Activated CD4-positive, alpha-beta memory T cell treated with anti-CD3 and anti-CD28 coated beads for 36 hours (primary cell): Measurements from ENCODE around the gene GNAZ. TPM values are rescaled to one million over a fixed set of nuclear protein-coding genes. Genes with fewer than 3 reads are reported as not detected.

ENCODE experiments used
- CTCF ChIA-PET: fragments of 350-600 bp; sonication (Branson Sonifier 250); formaldehyde crosslinking; loops from one replicate; lab custom pipeline; 2021; ENCODE audit warnings: antibody characterized with exemption, inconsistent platforms; lab: Charles Lee
- POLR2A ChIA-PET: fragments of 350-600 bp; sonication (Branson Sonifier 250); formaldehyde crosslinking; loops from one replicate; lab custom pipeline; 2021; ENCODE audit warnings: antibody characterized with exemption; lab: Charles Lee
- DNase-seq: peaks from one replicate; pipeline ENCODE4 v3.0.0-alpha.2; 2020
- H3K27ac Mint-ChIP-seq: one replicate; pipeline ENCODE4 v1.8.0; 2021; ENCODE audit warnings: mixed read lengths
- H3K27me3 Mint-ChIP-seq: one replicate; pipeline ENCODE4 v1.8.0; 2021; ENCODE audit warnings: mixed read lengths
- H3K36me3 Mint-ChIP-seq: one replicate; pipeline ENCODE4 v1.8.0; 2021; ENCODE audit warnings: mixed read lengths
- H3K4me1 Mint-ChIP-seq: one replicate; pipeline ENCODE4 v1.8.0; 2021; ENCODE audit warnings: low read depth, mixed read lengths
- H3K4me3 Mint-ChIP-seq: one replicate; pipeline ENCODE4 v1.8.0; 2021; ENCODE audit warnings: mild to moderate bottlenecking, mixed read lengths
- H3K9me3 Mint-ChIP-seq: one replicate; pipeline ENCODE4 v1.8.0; 2021; ENCODE audit warnings: mixed read lengths
- intact Hi-C: fragments of 100-400 bp; cut with micrococcal nuclease; formaldehyde crosslinking; loops from one replicate; pipeline ENCODE4 v1.15.1; 2023
- total RNA-seq, 2 experiments: library from RNA; stranded (reverse); gene quantifications; one replicate each; pipeline ENCODE4 v1.2.3, GENCODE V29; 2021

Gene GNAZ
- total RNA-seq, 2 experiments from 2014 or later, result 1.6 to 2.2 TPM

DNA sequence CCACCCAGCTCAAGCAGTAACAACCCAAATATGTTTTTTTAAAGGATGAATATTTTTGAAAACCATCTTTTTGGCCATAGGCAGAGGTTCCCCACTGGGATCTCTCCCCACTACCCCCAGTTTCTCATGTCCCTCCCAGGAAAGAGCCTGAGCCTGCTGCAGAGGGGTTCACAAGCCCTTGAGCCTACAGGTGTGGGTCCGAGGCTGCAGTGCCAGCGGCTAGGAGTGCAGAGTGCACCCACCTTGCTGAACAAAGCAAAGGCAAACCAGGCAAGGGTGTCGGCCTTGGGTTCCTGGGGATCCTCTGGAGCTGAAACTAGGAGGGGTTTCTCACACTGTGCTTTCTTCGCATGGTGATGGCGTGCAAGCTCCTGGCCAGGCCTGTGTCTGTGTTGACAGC is 35.0 kb downstream of the GNAZ start:
- no peak for DNase-seq
- Mint-ChIP-seq H3K4me1 (no peaks in the 10 kb centered on the region), H3K27me3 (no peaks in the 10 kb centered on the region), H3K9me3 (no peaks in the 10 kb centered on the region), H3K4me3 (no peak overlapping the region), H3K27ac (no peak overlapping the region), H3K36me3 (no peaks in the 10 kb centered on the region)
- intact Hi-C loops, result no loop called here
- ChIA-PET CTCF (interaction anchor here (0.5 to 1.4 kb wide), 3 partner anchors 69 to 186 kb away, joined by 4 to 5 read pairs (median 4); no protein-coding TSS in a partner anchor), POLR2A (no interaction called here)

DNA sequence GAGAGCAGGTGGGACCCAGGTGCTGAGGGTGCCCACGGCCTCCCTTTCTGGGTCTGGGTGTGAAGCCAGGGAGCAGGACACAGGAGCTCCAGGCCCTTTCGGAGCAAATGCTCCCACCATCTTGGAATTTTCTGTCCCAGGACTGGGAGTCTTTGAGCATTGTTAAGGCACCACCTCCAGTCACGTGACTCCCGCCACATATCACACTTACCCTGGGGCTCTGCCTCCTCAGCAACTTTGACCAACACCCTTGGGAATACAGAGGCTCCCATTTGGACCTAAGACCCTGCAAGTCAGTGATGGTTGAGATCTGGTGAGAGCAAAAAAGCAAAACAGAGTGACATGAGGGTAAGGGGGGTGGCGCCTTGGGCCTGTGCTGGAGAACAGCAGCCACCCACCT is 35.6 kb downstream of the GNAZ start:
- ChIA-PET CTCF (interaction anchor here (0.9 kb wide), 1 partner anchor 185 kb away, joined by 5 read pairs; no protein-coding TSS in a partner anchor), POLR2A (no interaction called here)
- Mint-ChIP-seq H3K27ac (no peak overlapping the region), H3K4me1 (no peaks in the 10 kb centered on the region), H3K27me3 (no peaks in the 10 kb centered on the region), H3K9me3 (no peaks in the 10 kb centered on the region), H3K4me3 (no peak overlapping the region), H3K36me3 (no peaks in the 10 kb centered on the region)
- intact Hi-C loops, result no loop called here
- no peak for DNase-seq

DNA sequence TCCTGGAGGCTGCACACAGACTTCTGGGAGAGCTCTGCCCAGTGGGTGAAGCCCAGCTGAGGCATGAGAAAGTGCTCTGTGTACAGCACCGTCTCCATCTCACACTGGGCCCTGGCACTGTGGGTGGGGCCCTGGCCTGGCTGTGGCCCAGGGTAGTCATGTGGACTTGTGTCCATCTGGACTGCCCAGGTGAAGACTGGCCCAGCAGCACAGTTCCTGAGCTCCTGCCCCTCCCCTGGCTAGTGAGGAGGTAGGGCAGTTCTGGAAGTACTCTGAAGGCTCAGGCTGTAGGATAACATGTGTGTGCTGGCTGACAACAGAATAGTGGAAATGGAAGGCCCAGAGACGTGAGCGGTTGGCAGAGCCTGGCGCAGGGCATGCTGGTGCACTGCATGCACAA is 36.0 kb downstream of the GNAZ start:
- POLR2A ChIA-PET, result no interaction called here
- H3K4me3 Mint-ChIP-seq, result no peak overlapping the region
- no peaks in the 10 kb centered on the region for H3K9me3 Mint-ChIP-seq
- intact Hi-C loops, result no loop called here
- H3K27ac Mint-ChIP-seq, result no peak overlapping the region
- CTCF ChIA-PET, result no interaction called here
- DNase-seq, result no peak
- no peaks in the 10 kb centered on the region for H3K27me3 Mint-ChIP-seq
- H3K4me1 Mint-ChIP-seq, result no peaks in the 10 kb centered on the region
- H3K36me3 Mint-ChIP-seq, result no peaks in the 10 kb centered on the region

DNA sequence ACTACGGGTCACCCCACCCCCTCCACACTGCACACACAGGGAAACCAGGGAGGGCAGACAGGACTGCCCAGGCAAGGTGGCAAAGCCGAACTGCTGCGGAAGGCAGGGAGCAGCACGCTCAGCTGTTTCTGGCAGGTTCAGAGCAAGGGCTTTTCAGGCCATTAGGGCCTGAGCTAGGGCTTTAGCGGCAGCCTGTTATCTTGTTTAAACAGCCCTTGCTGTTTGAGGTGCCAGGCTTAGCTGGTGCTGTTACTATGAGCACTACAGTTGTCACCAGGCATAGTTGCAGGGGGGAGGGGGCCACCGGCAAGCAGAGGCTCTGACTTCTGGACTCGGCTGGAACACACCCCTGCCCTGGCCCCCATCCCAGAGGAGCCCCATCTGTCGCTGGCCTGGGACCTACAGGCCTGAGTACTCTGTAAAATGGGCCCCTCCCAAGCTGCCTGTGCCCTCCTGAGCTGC is 36.6 kb downstream of the GNAZ start:
- Mint-ChIP-seq H3K4me1 (no peaks in the 10 kb centered on the region), H3K27me3 (no peaks in the 10 kb centered on the region), H3K4me3 (no peak overlapping the region), H3K9me3 (no peaks in the 10 kb centered on the region), H3K27ac (no peak overlapping the region), H3K36me3 (no peaks in the 10 kb centered on the region)
- CTCF ChIA-PET, result no interaction called here
- no peak for DNase-seq
- intact Hi-C loops, result no loop called here
- POLR2A ChIA-PET, result no interaction called here

DNA sequence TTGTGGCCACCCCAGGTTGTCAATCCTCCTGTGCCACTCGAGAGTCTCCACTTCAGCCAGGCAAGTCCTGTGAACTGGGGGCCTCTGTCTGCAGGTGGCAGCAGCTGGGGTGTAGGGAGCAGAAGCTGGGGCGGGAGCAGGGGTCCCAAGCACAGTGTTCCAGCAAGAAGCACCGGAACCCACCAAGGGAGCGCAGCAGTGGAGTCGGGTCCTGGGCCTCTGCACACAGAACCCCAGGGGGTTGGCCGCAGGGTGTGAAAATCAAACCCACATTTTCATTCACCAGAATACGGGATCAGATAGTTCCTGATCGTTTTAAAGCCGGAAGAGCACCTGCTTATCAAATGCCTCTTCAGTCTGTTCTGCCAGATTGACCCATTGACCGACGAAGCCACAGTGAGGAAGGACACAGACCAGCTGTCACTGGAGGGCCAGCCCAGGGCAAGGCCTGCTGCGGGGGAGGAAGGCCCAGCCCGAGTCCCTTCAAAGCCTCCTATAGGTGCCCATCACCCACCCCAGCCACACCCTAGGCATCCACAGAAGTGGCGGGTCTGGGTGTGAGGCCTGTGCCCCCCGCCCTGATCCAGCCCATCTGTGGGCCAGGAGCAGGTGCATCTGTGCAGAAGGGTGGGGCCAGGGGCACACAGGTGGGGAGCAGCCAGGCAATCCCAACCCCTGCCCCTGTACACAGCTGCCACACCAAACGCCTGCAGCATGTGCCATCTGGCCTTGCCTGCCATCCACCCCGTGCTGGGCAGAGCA is 37.3 kb downstream of the GNAZ start:
- Mint-ChIP-seq H3K4me3 (no peak overlapping the region), H3K36me3 (no peaks in the 10 kb centered on the region), H3K27ac (no peak overlapping the region), H3K27me3 (no peaks in the 10 kb centered on the region), H3K9me3 (no peaks in the 10 kb centered on the region), H3K4me1 (no peaks in the 10 kb centered on the region)
- ChIA-PET CTCF (no interaction called here), POLR2A (no interaction called here)
- intact Hi-C loops, result no loop called here
- no peak for DNase-seq

DNA sequence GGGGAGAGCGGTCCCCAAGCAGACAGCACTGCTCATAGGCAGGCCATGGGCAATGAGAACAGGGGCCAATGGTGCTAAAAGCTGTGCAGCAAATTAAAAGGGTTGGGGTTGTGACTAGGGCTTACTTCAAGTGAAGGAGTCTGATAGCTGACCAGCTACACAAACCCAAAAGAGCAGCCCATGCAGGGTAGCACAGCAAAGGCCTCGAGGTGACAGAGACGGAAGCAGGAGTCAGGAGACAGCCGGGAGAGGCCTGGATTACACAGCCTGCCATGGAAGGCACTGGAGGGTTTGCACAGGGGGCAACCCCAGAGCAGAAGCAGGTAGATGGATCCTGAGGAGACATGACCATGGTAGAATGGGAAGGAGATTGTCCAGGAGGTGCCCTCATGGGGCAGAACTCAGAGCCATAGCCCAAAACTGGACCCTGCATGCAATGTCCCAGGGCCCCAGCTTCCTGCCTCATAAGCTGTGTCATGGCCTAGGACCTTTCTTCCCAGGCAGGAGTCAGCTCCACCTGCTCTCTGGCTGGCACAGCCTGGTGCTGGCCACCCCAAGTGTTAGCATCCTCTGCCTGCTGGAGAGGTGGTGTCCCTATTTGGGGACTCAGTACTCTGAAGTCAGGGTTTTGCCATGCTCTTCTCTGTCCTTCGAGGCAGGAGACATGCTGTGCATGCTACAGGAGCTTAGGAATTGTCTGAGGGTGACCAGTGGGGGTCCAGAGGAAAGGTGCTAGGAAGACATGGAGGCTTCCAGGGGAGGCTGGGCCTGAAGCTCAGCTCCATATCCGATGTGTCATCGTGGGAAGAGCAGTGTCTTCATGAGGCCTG is 38.1 kb downstream of the GNAZ start:
- Mint-ChIP-seq H3K27ac (no peak overlapping the region), H3K36me3 (no peaks in the 10 kb centered on the region), H3K27me3 (no peaks in the 10 kb centered on the region), H3K9me3 (no peaks in the 10 kb centered on the region), H3K4me3 (no peak overlapping the region), H3K4me1 (no peaks in the 10 kb centered on the region)
- CTCF ChIA-PET, result interaction anchor here (0.7 to 1.2 kb wide), 2 partner anchors 20 to 148 kb away, joined by 3 to 5 read pairs; no protein-coding TSS in a partner anchor
- DNase-seq, result no peak
- intact Hi-C loops, result no loop called here
- POLR2A ChIA-PET, result no interaction called here

DNA sequence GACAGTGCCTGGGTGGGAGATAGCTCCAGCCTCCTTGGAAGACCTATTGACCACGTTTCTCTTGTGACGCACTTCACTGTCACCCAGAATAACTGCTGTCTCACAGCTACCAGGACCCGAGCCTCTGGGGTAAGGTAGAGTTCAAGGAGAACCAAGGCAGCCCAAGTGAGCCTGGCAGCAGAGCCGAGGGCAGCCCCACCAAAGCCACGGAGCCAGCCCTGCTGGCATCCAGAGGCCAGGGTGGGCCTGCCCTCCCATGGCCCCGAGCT is 38.7 kb downstream of the GNAZ start:
- POLR2A ChIA-PET, result no interaction called here
- no peak overlapping the region for H3K4me3 Mint-ChIP-seq
- no peak for DNase-seq
- H3K9me3 Mint-ChIP-seq, result no peaks in the 10 kb centered on the region
- CTCF ChIA-PET, result interaction anchor here (0.7 to 1.2 kb wide), 2 partner anchors 19 to 149 kb away, joined by 3 to 5 read pairs; no protein-coding TSS in a partner anchor
- H3K27me3 Mint-ChIP-seq, result no peaks in the 10 kb centered on the region
- no peaks in the 10 kb centered on the region for H3K4me1 Mint-ChIP-seq
- H3K36me3 Mint-ChIP-seq, result no peaks in the 10 kb centered on the region
- intact Hi-C loops, result no loop called here
- H3K27ac Mint-ChIP-seq, result no peak overlapping the region

DNA sequence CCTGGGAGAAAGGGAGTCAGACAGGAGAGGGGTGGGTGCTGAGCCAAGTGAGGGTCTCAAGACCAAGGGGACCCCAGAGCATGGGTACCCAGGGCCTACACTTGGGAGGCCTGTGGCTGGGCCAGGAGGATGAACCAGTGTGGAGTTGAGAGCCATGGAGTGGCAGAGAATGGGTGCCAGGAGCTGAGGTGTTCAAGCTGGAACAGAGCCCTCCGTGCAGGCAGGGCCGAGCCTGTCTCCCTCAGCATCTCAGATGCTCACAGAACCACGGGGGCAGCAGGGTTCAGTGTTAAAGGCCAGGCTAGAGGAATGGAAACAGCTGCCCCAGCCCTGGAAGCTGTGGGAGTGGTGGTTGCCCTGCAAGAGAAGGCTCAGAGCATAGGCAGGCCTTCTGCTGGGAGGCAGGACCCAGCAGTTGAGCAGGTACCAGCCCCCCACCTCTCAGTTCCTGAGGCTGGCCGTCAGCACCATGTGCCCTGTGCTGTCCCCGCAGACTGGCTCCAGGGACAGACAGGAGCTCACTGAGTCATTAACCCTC is 39.2 kb downstream of the GNAZ start:
- no peak for DNase-seq
- no peaks in the 10 kb centered on the region for H3K27me3 Mint-ChIP-seq
- CTCF ChIA-PET, result interaction anchor here (0.7 to 1.0 kb wide), 2 partner anchors 10 to 19 kb away, joined by 3 read pairs; no protein-coding TSS in a partner anchor

DNA sequence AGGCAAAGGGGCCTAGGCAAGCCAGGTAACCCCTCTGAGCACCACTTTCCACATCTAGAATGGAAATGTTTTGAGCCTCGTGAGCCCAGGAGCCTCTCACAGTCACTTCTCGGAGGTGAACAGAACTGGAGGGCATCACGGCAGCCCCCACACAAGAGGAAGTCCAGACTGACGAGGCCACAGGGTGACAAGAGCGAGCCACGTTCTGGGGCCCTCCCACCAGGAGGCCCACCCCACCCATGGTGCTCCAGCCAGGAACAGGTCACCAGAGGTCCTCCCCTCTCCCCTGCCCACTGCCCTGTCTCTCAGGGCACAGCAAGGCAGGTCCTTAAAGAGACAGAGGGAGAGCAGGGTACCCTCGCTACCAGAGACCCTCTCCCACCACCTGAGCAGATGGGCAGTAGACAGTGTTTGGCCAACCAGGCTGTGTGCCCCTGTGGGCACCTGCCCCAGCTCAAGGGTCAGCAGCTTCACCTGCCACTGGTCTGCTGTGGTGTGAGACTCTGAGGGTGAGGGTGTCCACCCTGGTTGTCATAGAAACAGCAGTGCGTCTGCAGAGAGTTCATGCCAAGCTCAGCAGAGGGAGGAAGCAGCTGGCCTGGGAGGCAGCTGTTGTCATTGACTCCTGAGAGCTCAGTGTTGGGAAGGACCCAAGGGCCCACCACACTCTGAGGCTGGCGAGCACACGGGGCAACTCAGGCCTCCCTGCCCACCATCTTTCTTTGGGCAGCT is 40.0 kb downstream of the GNAZ start:
- H3K4me3 Mint-ChIP-seq, result no peak overlapping the region
- intact Hi-C loops, result no loop called here
- ChIA-PET POLR2A (no interaction called here), CTCF (interaction anchor here (1.0 kb wide), 1 partner anchor 9 kb away, joined by 3 read pairs; no protein-coding TSS in a partner anchor)
- no peak for DNase-seq
- H3K27ac Mint-ChIP-seq, result no peak overlapping the region
- H3K27me3 Mint-ChIP-seq, result no peaks in the 10 kb centered on the region
- H3K9me3 Mint-ChIP-seq, result no peaks in the 10 kb centered on the region
- no peaks in the 10 kb centered on the region for H3K36me3 Mint-ChIP-seq
- H3K4me1 Mint-ChIP-seq, result no peaks in the 10 kb centered on the region

More for the DNA sequence above, 39.2 kb downstream of the GNAZ start:
- no peaks in the 10 kb centered on the region for H3K36me3 Mint-ChIP-seq
- no peak overlapping the region for H3K4me3 Mint-ChIP-seq
- intact Hi-C loops, result no loop called here
- H3K27ac Mint-ChIP-seq, result no peak overlapping the region
- no peaks in the 10 kb centered on the region for H3K9me3 Mint-ChIP-seq
- POLR2A ChIA-PET, result no interaction called here
- no peaks in the 10 kb centered on the region for H3K4me1 Mint-ChIP-seq

DNA sequence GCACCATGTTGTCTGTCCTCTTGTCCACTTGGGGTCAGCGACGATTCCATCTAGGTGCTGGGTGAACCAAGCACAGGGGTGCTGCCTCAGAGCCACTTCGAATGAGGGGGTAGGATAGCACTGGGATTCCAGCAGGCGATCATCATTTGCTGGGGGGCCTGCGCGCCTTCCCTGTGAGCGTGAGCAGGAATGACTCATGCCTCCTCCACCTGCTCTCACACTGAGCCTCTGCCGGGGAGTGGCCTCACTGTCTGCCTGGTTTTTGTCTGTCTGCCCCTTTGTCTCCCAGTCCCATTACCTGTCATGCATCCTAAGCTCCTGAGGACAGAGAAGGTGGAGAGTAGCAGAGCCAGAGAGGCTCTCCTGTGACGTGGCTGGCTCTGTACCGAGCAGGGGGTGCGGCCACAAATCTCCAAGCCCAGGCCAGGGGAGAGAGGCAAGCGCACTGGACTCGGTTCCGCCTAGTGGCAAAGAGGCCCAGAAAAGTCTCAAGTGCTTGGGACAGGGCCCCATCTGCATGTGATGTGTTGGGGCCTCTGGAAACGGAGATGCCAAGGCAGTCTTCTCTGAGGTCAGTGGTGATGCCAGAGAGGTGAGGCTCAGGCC is 40.7 kb downstream of the GNAZ start:
- H3K4me3 Mint-ChIP-seq, result no peak overlapping the region
- ChIA-PET POLR2A (no interaction called here), CTCF (no interaction called here)
- DNase-seq, result no peak
- H3K9me3 Mint-ChIP-seq, result no peaks in the 10 kb centered on the region
- no peaks in the 10 kb centered on the region for H3K36me3 Mint-ChIP-seq
- H3K27ac Mint-ChIP-seq, result no peak overlapping the region
- H3K27me3 Mint-ChIP-seq, result no peaks in the 10 kb centered on the region
- intact Hi-C loops, result no loop called here
- H3K4me1 Mint-ChIP-seq, result no peaks in the 10 kb centered on the region

DNA sequence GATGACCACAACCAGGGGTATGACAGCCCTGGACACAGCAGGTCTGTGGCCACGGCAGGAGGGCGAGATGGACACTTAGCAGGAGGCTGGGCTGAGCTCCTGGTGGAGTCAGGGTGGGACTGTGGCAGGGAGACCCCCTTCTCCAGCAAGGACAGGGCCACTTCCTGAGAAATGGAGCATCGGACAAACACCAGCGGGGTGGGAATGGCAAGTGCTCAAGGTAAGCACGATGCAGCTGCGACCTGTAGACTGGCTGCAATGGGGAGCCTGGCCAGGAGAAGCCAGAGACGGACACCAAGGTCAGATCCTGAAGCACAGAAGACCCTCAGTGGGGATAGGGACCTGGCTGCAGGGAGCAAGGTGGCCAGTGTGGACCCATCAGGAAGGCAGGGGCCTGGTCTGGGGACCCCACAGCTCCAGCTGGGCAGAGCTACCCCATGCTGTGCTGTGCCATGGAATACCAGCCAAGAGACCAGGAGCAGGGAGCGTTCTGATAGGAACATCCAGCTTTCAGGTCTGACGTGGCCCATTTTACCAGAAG is 42.2 kb downstream of the GNAZ start:
- Mint-ChIP-seq H3K4me1 (no peaks in the 10 kb centered on the region), H3K27ac (no peak overlapping the region), H3K36me3 (no peaks in the 10 kb centered on the region), H3K9me3 (no peaks in the 10 kb centered on the region), H3K4me3 (no peak overlapping the region), H3K27me3 (no peaks in the 10 kb centered on the region)
- CTCF ChIA-PET, result interaction anchor here (2.5 kb wide), 1 partner anchor 152 kb away, joined by 12 read pairs; no protein-coding TSS in a partner anchor
- no peak for DNase-seq
- POLR2A ChIA-PET, result no interaction called here
- intact Hi-C loops, result no loop called here
